Mesenchymal stem cell (in vitro differentiated cells and primary cell): ENCODE data around the gene P2RX1.

ENCODE experiments used
- DNase-seq: peaks from one replicate; pipeline ENCODE4 v3.0.0-alpha.2; 2013
- H2AFZ ChIP-seq: one replicate; pipeline ENCODE4 v1.6.1; 2013; ENCODE audit warnings: low read depth, mild to moderate bottlenecking, control low read depth, inconsistent platforms, low read length, moderate library complexity
- H2AK5ac ChIP-seq: 2 replicates; pipeline ENCODE4 v1.6.1; 2013; ENCODE audit warnings: low read length, moderate library complexity, mild to moderate bottlenecking, inconsistent platforms; ENCODE audit not compliant: severe bottlenecking
- H2BK120ac ChIP-seq: one replicate; pipeline ENCODE4 v1.6.1; 2013; ENCODE audit warnings: low read depth, mild to moderate bottlenecking, inconsistent platforms, low read length, moderate library complexity
- H2BK12ac ChIP-seq, 2 experiments: one replicate each; pipeline ENCODE4 v1.6.1; 2013; ENCODE audit warnings: inconsistent platforms in 2 of 2, low read length in 2 of 2, mild to moderate bottlenecking in 2 of 2, moderate library complexity in 2 of 2, control low read depth in 1 of 2
- H2BK15ac ChIP-seq: one replicate; pipeline ENCODE4 v1.6.1; 2013; ENCODE audit warnings: mild to moderate bottlenecking, low read depth, inconsistent platforms; ENCODE audit not compliant: poor library complexity, severe bottlenecking
- H2BK5ac ChIP-seq: 2 replicates; pipeline ENCODE4 v1.6.1; 2013; ENCODE audit warnings: low read depth, mild to moderate bottlenecking, low read length, control low read depth, inconsistent platforms; ENCODE audit not compliant: poor library complexity, severe bottlenecking
- H3K14ac ChIP-seq, 2 experiments: one replicate each; pipeline ENCODE4 v1.6.1; 2013; ENCODE audit warnings: inconsistent platforms in 2 of 2, low read length in 2 of 2, control low read depth in 1 of 2, mild to moderate bottlenecking in 1 of 2, moderate library complexity in 1 of 2
- H3K18ac ChIP-seq, 2 experiments: one replicate each; pipeline ENCODE4 v1.6.1; 2013; ENCODE audit warnings: inconsistent platforms in 2 of 2, low read length in 2 of 2, control low read depth in 1 of 2, low read depth in 1 of 2, mild to moderate bottlenecking in 1 of 2
- H3K23ac ChIP-seq, 2 experiments: one replicate each; pipeline ENCODE4 v1.6.1; 2013; ENCODE audit warnings: inconsistent platforms in 2 of 2, low read length in 2 of 2, mild to moderate bottlenecking in 2 of 2, moderate library complexity in 2 of 2, control low read depth in 1 of 2
- H3K27ac ChIP-seq: 2 replicates; pipeline ENCODE4 v1.5.1; 2013; ENCODE audit warnings: mild to moderate bottlenecking, moderate library complexity, low read length, control low read depth, inconsistent platforms; ENCODE audit not compliant: poor library complexity, severe bottlenecking
- H3K27me3 ChIP-seq, 2 experiments: 2 replicates each; pipeline versions ENCODE4 v1.6.1 to v1.7.0; 2013; ENCODE audit warnings: low read length in 2 of 2, mild to moderate bottlenecking in 2 of 2, moderate library complexity in 2 of 2, control low read depth in 1 of 2, inconsistent platforms in 1 of 2; ENCODE audit not compliant: control insufficient read depth in 1 of 2, insufficient read depth in 1 of 2
- H3K36me3 ChIP-seq, 2 experiments: 2 replicates each; pipeline versions ENCODE4 v1.6.1 to v1.7.0; 2013; ENCODE audit warnings: low read length in 2 of 2, control low read depth in 1 of 2, inconsistent platforms in 1 of 2, low read depth in 1 of 2, mild to moderate bottlenecking in 1 of 2; ENCODE audit not compliant: insufficient read depth in 2 of 2, control insufficient read depth in 1 of 2
- H3K4ac ChIP-seq, 2 experiments: one replicate each; pipeline ENCODE4 v1.6.1; 2013; ENCODE audit warnings: inconsistent platforms in 2 of 2, low read length in 2 of 2, mild to moderate bottlenecking in 2 of 2, moderate library complexity in 2 of 2, control low read depth in 1 of 2, low read depth in 1 of 2
- H3K4me1 ChIP-seq: 2 replicates; pipeline ENCODE4 v1.6.1; 2013; ENCODE audit warnings: low read depth, low read length, control low read depth; ENCODE audit not compliant: control insufficient read depth, insufficient read depth
- H3K4me2 ChIP-seq: 2 replicates; pipeline ENCODE4 v1.6.1; 2013; ENCODE audit warnings: low read length, mild to moderate bottlenecking, inconsistent platforms; ENCODE audit not compliant: poor library complexity, severe bottlenecking
- H3K4me3 ChIP-seq, 2 experiments: 2 replicates each; pipeline versions ENCODE4 v1.5.1 to v1.7.0; 2013; ENCODE audit warnings: low read length in 2 of 2, mild to moderate bottlenecking in 2 of 2, control low read depth in 1 of 2, low read depth in 1 of 2; ENCODE audit not compliant: insufficient read depth in 1 of 2
- H3K79me1 ChIP-seq: replicated peaks from 2 replicates; pipeline ENCODE4 v1.6.1; 2013; ENCODE audit warnings: mild to moderate bottlenecking, control low read depth, low read length, inconsistent platforms; ENCODE audit not compliant: poor library complexity, severe bottlenecking
- H3K9ac ChIP-seq: 2 replicates; pipeline ENCODE4 v1.7.0; 2013; ENCODE audit warnings: mild to moderate bottlenecking, low read length, moderate library complexity
- H3K9me3 ChIP-seq: 2 replicates; pipeline ENCODE4 v1.7.0; 2013; ENCODE audit warnings: mild to moderate bottlenecking, low read length; ENCODE audit not compliant: control insufficient read depth
- H4K8ac ChIP-seq: one replicate; pipeline ENCODE4 v1.6.1; 2013; ENCODE audit warnings: inconsistent platforms, mild to moderate bottlenecking, low read length, moderate library complexity
- H4K91ac ChIP-seq: one replicate; pipeline ENCODE4 v1.6.1; 2013; ENCODE audit warnings: mild to moderate bottlenecking, low read length, inconsistent platforms
- WGBS: methylation state at CpG from one replicate; pipeline ENCODE4 v1.1.7; 2013; ENCODE audit warnings: mixed read lengths; 5-methylcytosine and 5-hydroxymethylcytosine counted together

Gene P2RX1

GRCh38 chr17:3960764-3961163 is 44.5 kb upstream of the P2RX1 start:
- H3K18ac ChIP-seq = no peak overlapping the region
- no peak overlapping the region for H4K91ac ChIP-seq
- no peak overlapping the region for H2BK120ac ChIP-seq
- no peaks in the 10 kb centered on the region for H3K79me1 ChIP-seq
- H2AK5ac ChIP-seq = no peak overlapping the region
- no peak overlapping the region for H4K8ac ChIP-seq
- H2BK15ac ChIP-seq = no peak overlapping the region
- WGBS = 90% methylated on average over 14 of the region's 14 CpGs
- no peak overlapping the region for H3K14ac ChIP-seq
- no peak overlapping the region for H3K23ac ChIP-seq
- no peak overlapping the region for H3K4ac ChIP-seq
- H3K9me3 ChIP-seq = no peaks in the 10 kb centered on the region
- no peaks in the 10 kb centered on the region for H3K36me3 ChIP-seq
- H3K4me1 ChIP-seq = peaks cover 23% of the 10 kb centered on the region
- H3K27me3 ChIP-seq = peaks cover 43 to 47% of the 10 kb centered on the region in 2 experiments
- no peak overlapping the region for H2BK5ac ChIP-seq
- H3K4me3 ChIP-seq = no peak overlapping the region
- no peak overlapping the region for H2AFZ ChIP-seq
- H3K27ac ChIP-seq = no peak overlapping the region
- no peak overlapping the region for H2BK12ac ChIP-seq
- no peak overlapping the region for H3K4me2 ChIP-seq
- H3K9ac ChIP-seq = no peak overlapping the region
- DNase-seq = no peak

- Histone ChIP-seq H2BK12ac (peak overlapping the region in 1 of 2 experiments; percentile 72), H3K4me2 (no peak overlapping the region), H2AK5ac (no peak overlapping the region), H3K4ac (no peak overlapping the region), H2BK15ac (no peak overlapping the region), H3K4me1 (peaks cover 20% of the 10 kb centered on the region), H3K79me1 (no peaks in the 10 kb centered on the region), H3K4me3 (no peak overlapping the region), H3K27ac (no peak overlapping the region), H3K36me3 (no peaks in the 10 kb centered on the region), H3K23ac (no peak overlapping the region), H2AFZ (no peak overlapping the region), H3K27me3 (peaks cover 40 to 45% of the 10 kb centered on the region in 2 experiments), H2BK120ac (no peak overlapping the region), H3K18ac (peak overlapping the region in 1 of 2 experiments; percentile 2), H3K14ac (no peak overlapping the region), H4K91ac (peak overlapping the region; percentile 23), H2BK5ac (no peak overlapping the region), H3K9me3 (no peaks in the 10 kb centered on the region), H3K9ac (no peak overlapping the region), H4K8ac (no peak overlapping the region)
- DNase-seq = no peak
- WGBS = 98% methylated on average over 14 of the region's 14 CpGs
Observed at GRCh38 chr17:3959921-3960601, 43.8 kb upstream of the P2RX1 start.

- Histone ChIP-seq H2BK12ac (peak overlapping the region; percentile 32 to 40), H3K9ac (no peak overlapping the region), H4K8ac (peak overlapping the region; percentile 80), H2AFZ (no peak overlapping the region), H3K27ac (no peak overlapping the region), H3K27me3 (peaks cover 36 to 39% of the 10 kb centered on the region in 2 experiments), H2AK5ac (no peak overlapping the region), H3K9me3 (no peaks in the 10 kb centered on the region), H3K4me1 (peaks cover 17% of the 10 kb centered on the region), H3K14ac (peak overlapping the region in 1 of 2 experiments; percentile 9), H3K79me1 (no peaks in the 10 kb centered on the region), H4K91ac (peak overlapping the region; percentile 59), H3K4me3 (no peak overlapping the region), H3K4ac (no peak overlapping the region), H3K23ac (no peak overlapping the region), H3K36me3 (no peaks in the 10 kb centered on the region), H2BK120ac (no peak overlapping the region), H2BK15ac (no peak overlapping the region), H3K4me2 (no peak overlapping the region), H3K18ac (peak overlapping the region in 1 of 2 experiments; percentile 30), H2BK5ac (no peak overlapping the region)
- peak; percentile 80 for DNase-seq
- 55% methylated on average over 15 of the region's 15 CpGs for WGBS
Observed at GRCh38 chr17:3959295-3959899, 43.1 kb upstream of the P2RX1 start.

GRCh38 chr17:3957735-3958599 is 41.7 kb upstream of the P2RX1 start:
- peaks cover 13% of the 10 kb centered on the region for H3K4me1 ChIP-seq
- H3K4ac ChIP-seq = peak overlapping the region in 1 of 2 experiments; percentile 6
- no peak overlapping the region for H3K4me2 ChIP-seq
- no peak overlapping the region for H4K91ac ChIP-seq
- H3K14ac ChIP-seq = no peak overlapping the region
- H4K8ac ChIP-seq = no peak overlapping the region
- no peak overlapping the region for H2BK120ac ChIP-seq
- H2BK5ac ChIP-seq = no peak overlapping the region
- no peaks in the 10 kb centered on the region for H3K36me3 ChIP-seq
- H3K27me3 ChIP-seq = peaks cover 27 to 28% of the 10 kb centered on the region in 2 experiments
- WGBS = 81% methylated on average over 17 of the region's 18 CpGs
- H2AK5ac ChIP-seq = no peak overlapping the region
- H2BK15ac ChIP-seq = no peak overlapping the region
- peak overlapping the region in 1 of 2 experiments; percentile 10 for H2BK12ac ChIP-seq
- no peak overlapping the region for H3K18ac ChIP-seq
- H2AFZ ChIP-seq = no peak overlapping the region
- H3K79me1 ChIP-seq = no peaks in the 10 kb centered on the region
- no peak overlapping the region for H3K23ac ChIP-seq
- H3K9ac ChIP-seq = no peak overlapping the region
- H3K4me3 ChIP-seq = no peak overlapping the region
- DNase-seq = peak; percentile 29
- no peaks in the 10 kb centered on the region for H3K9me3 ChIP-seq
- H3K27ac ChIP-seq = no peak overlapping the region
